Measurements from ENCODE around the gene SLC39A9.

DNA sequence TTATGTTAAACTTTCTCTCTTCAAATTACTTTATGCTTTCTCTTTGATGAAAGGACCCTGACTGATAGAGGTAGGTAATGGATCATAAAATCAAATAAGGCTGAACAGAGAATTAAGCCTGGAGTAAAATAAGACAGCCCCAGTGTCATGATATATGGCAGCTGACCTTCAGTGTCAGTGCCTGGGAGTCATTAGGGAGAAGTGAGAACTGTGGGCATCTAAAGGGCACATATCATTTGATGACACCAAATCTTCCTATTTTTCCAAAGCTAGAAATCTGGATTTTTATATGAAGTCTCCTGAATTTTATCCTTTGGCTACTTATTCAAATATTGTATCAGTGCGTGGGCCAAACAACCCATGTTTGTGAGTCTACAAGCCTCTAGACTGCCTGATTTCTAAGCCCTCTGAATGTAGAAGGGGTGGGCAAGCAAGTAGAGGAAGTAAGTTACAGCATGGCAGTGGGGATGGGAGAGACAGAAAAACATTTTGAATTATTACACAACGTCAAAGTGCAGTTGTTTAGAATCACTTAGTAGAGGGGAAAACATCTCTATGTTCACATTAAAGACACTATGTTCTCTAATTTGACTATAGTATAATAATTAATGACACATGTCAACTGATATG lies 10.0 kb downstream of the SLC39A9 start:
- TF ChIP-seq, protein P1, sequence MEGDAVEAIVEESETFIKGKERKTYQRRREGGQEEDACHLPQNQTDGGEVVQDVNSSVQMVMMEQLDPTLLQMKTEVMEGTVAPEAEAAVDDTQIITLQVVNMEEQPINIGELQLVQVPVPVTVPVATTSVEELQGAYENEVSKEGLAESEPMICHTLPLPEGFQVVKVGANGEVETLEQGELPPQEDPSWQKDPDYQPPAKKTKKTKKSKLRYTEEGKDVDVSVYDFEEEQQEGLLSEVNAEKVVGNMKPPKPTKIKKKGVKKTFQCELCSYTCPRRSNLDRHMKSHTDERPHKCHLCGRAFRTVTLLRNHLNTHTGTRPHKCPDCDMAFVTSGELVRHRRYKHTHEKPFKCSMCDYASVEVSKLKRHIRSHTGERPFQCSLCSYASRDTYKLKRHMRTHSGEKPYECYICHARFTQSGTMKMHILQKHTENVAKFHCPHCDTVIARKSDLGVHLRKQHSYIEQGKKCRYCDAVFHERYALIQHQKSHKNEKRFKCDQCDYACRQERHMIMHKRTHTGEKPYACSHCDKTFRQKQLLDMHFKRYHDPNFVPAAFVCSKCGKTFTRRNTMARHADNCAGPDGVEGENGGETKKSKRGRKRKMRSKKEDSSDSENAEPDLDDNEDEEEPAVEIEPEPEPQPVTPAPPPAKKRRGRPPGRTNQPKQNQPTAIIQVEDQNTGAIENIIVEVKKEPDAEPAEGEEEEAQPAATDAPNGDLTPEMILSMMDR (IDR thresholded peaks at IDR 0.05) = no peak
- TF ChIP-seq EP300 (IDR thresholded peaks at IDR 0.05) (no peak), POLR2A (IDR thresholded peaks at IDR 0.05) (no peak)
